Esophagus squamous epithelium (tissue), 5 donors: ENCODE data around the gene CSNK2A3. TPM values are rescaled to one million over a fixed set of nuclear protein-coding genes. Genes with fewer than 3 reads are reported as not detected.

Experiments used
- DNase-seq: peaks from one replicate; lab custom pipeline; 2025; lab: John Stamatoyannopoulos, UW
- H3K27ac ChIP-seq, 4 donors: fragments of 200-600 bp; sonication (generic); one replicate each; pipeline ENCODE4 v1.5.1; 2016 to 2019; ENCODE audit warnings: mild to moderate bottlenecking in 1 of 4
- H3K27me3 ChIP-seq, 4 donors: fragments of 200-600 bp; sonication (generic); 1 replicate in 3 of 4; 2 replicates in 1 of 4; pipeline versions ENCODE4 v1.5.1 to v1.6.0; 2017 to 2021; ENCODE audit warnings: antibody characterized with exemption in 1 of 4
- H3K36me3 ChIP-seq, 3 donors: fragments of 200-600 bp; sonication (generic); one replicate each; pipeline ENCODE4 v1.5.1; 2016 to 2019
- H3K4me1 ChIP-seq, 3 donors: fragments of 200-600 bp; sonication (generic); one replicate each; pipeline ENCODE4 v1.5.1; 2017 to 2019
- H3K4me3 ChIP-seq, 4 donors: fragments of 200-600 bp; sonication (generic); 1 replicate in 3 of 4; 2 replicates in 1 of 4; pipeline ENCODE4 v1.5.1; 2016 to 2019; ENCODE audit warnings: mild to moderate bottlenecking in 2 of 4, moderate library complexity in 1 of 4
- H3K9me3 ChIP-seq, 3 donors: fragments of 200-600 bp; sonication (generic); one replicate each; pipeline ENCODE4 v1.5.1; 2016 to 2019
- POLR2A ChIP-seq, 4 donors: fragments of 450-650 bp; IDR thresholded peaks; one replicate each; pipeline ENCODE4 v1.6.1; 2017; ENCODE audit warnings: antibody characterized with exemption in 4 of 4, mild to moderate bottlenecking in 4 of 4, moderate library complexity in 3 of 4
- WGBS, 2 donors: methylation state at CpG; one replicate each; pipeline ENCODE4 v1.1.5; 2018; 5-methylcytosine and 5-hydroxymethylcytosine counted together
- intact Hi-C: fragments of 100-400 bp; cut with DNase I; formaldehyde crosslinking; loops from one replicate; pipeline ENCODE4 v1.15.0; 2022
- total RNA-seq, 4 donors: library from RNA; depleted of rRNA; stranded (reverse); fragments of >200 nt; gene quantifications; one replicate each; pipeline ENCODE4 v1.1.0, GENCODE V29; 2016
- TF ChIP-seq, protein P1 (sequence below), 6 experiments: fragments of 450-650 bp in 4 of 6; fragments of 200-600 bp in 2 of 6; sonication (generic) in 2 of 6; IDR thresholded peaks; one replicate each; pipeline ENCODE4 v1.5.1; 2016 to 2019; ENCODE audit warnings: antibody characterized with exemption in 6 of 6, mild to moderate bottlenecking in 4 of 6, moderate library complexity in 4 of 6
- donor health status: DM: yes; HTN: yes; CAD: no.

Gene CSNK2A3
- total RNA-seq, 4 donors from 2014 or later = 0.72 to 1.9 (median 1.5) TPM

DNA sequence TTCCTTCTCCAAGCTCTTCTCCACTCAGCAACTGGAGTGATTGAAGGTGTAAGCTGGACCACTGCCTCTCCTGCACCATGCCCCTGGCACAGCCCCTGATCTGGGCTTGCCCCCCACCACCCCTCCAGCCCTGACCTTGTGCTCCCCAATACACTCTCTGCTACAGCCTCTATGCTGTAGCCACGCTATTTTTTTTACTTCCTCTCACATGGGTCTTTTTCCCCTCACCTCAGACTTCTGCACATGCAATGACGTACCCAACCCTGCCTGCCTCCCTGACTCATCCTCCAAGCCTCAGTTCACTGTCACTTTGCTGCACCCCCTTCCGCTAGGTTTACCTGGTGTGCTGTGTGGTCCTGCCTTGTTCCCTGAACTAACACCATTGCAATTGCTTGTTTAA is 9.0 kb downstream of the CSNK2A3 start:
- no peak for DNase-seq
- Histone ChIP-seq H3K27me3 (no peaks in the 10 kb centered on the region), H3K4me3 (no peak overlapping the region), H3K4me1 (peaks cover 0 to 14% (median 0%) of the 10 kb centered on the region in 3 donors), H3K9me3 (no peaks in the 10 kb centered on the region), H3K36me3 (peaks cover 0 to 4% (median 0%) of the 10 kb centered on the region in 3 donors), H3K27ac (no peak overlapping the region)
- intact Hi-C loops = no loop called here
- WGBS, 2 donors = 77 to 85% methylated on average over 3 of the region's 3 CpGs
- TF ChIP-seq POLR2A (IDR thresholded peaks at IDR 0.05) = no peak
- TF ChIP-seq, protein P1, sequence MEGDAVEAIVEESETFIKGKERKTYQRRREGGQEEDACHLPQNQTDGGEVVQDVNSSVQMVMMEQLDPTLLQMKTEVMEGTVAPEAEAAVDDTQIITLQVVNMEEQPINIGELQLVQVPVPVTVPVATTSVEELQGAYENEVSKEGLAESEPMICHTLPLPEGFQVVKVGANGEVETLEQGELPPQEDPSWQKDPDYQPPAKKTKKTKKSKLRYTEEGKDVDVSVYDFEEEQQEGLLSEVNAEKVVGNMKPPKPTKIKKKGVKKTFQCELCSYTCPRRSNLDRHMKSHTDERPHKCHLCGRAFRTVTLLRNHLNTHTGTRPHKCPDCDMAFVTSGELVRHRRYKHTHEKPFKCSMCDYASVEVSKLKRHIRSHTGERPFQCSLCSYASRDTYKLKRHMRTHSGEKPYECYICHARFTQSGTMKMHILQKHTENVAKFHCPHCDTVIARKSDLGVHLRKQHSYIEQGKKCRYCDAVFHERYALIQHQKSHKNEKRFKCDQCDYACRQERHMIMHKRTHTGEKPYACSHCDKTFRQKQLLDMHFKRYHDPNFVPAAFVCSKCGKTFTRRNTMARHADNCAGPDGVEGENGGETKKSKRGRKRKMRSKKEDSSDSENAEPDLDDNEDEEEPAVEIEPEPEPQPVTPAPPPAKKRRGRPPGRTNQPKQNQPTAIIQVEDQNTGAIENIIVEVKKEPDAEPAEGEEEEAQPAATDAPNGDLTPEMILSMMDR (IDR thresholded peaks at IDR 0.05) = no peak

DNA sequence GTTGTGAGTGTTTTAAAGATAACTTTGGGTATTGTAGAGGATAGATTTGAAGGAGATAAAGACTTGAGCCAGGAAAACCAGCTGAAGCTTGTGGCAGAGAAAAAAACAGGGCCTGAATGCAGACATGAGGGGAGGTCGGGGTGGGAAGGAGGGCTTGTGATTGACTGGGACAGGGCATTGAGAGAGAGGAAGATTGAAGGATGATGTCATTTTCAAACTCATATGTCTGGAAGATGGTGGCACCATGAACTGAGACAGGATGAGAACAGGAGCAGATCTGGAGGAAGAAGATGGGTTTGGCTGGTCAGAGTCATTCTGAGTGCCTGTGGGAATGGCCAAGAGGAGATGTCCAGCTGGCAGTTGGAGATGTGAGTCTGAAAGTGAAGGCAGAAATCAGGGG is 14.7 kb downstream of the CSNK2A3 start:
- H3K4me3 ChIP-seq = no peak overlapping the region
- 69 to 80% methylated on average over 1 of the region's 1 CpG for WGBS, 2 donors
- H3K9me3 ChIP-seq = no peaks in the 10 kb centered on the region
- intact Hi-C loops = no loop called here
- no peaks in the 10 kb centered on the region for H3K4me1 ChIP-seq
- peaks cover 0 to 4% (median 0%) of the 10 kb centered on the region in 3 donors for H3K36me3 ChIP-seq
- no peaks in the 10 kb centered on the region for H3K27me3 ChIP-seq
- no peak for DNase-seq
- TF ChIP-seq, protein P1 (IDR thresholded peaks at IDR 0.05) = no peak
- TF ChIP-seq POLR2A (IDR thresholded peaks at IDR 0.05) = no peak
- H3K27ac ChIP-seq = no peak overlapping the region

GRCh38 chr11:11336664-11337063 is 16.4 kb downstream of the CSNK2A3 start:
- no peaks in the 10 kb centered on the region for H3K27me3 ChIP-seq
- H3K27ac ChIP-seq = no peak overlapping the region
- 70 to 81% methylated on average over 4 of the region's 4 CpGs for WGBS, 2 donors
- intact Hi-C loops = no loop called here
- DNase-seq = no peak
- TF ChIP-seq, protein P1 (IDR thresholded peaks at IDR 0.05) = no peak
- no peak for TF ChIP-seq POLR2A (IDR thresholded peaks at IDR 0.05)
- H3K9me3 ChIP-seq = no peaks in the 10 kb centered on the region
- peaks cover 0 to 14% (median 0%) of the 10 kb centered on the region in 3 donors for H3K36me3 ChIP-seq
- H3K4me3 ChIP-seq = no peak overlapping the region
- no peaks in the 10 kb centered on the region for H3K4me1 ChIP-seq

DNA sequence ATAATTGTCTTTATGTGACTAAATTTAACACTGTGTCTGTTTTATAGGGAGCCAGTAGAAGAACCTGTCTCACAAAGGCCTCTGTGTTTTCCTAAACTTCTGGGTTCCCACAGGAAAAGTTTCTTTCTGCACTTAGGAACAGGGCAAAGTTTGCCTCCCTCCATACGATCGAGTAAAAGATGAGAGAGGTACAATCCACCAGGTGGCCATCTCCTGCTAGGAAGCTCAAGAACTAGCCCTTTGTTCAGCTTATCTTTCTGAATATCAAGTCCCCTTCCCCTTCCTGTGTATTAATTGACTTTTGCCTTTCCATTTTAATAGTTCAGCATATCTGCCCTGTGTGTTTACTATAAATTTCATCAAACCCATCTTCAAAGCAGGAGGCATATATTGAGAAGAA is 18.0 kb downstream of the CSNK2A3 start:
- Histone ChIP-seq H3K4me3 (no peak overlapping the region), H3K27me3 (no peaks in the 10 kb centered on the region), H3K27ac (no peak overlapping the region), H3K36me3 (peaks cover 0 to 20% (median 0%) of the 10 kb centered on the region in 3 donors), H3K9me3 (no peaks in the 10 kb centered on the region), H3K4me1 (no peaks in the 10 kb centered on the region)
- DNase-seq = no peak
- intact Hi-C loops = no loop called here
- 68 to 85% methylated on average over 2 of the region's 2 CpGs for WGBS, 2 donors
- TF ChIP-seq, protein P1 (IDR thresholded peaks at IDR 0.05) = no peak
- TF ChIP-seq POLR2A (IDR thresholded peaks at IDR 0.05) = no peak

- no peak for DNase-seq
- WGBS, 2 donors = 66 to 81% methylated on average over 4 of the region's 4 CpGs
- Histone ChIP-seq H3K4me1 (no peaks in the 10 kb centered on the region), H3K27ac (no peak overlapping the region), H3K27me3 (no peaks in the 10 kb centered on the region), H3K9me3 (no peaks in the 10 kb centered on the region), H3K36me3 (peaks cover 0 to 20% (median 0%) of the 10 kb centered on the region in 3 donors), H3K4me3 (no peak overlapping the region)
- intact Hi-C loops = no loop called here
- TF ChIP-seq, protein P1 (IDR thresholded peaks at IDR 0.05) = no peak
- no peak for TF ChIP-seq POLR2A (IDR thresholded peaks at IDR 0.05)
Measured at GRCh38 chr11:11334607-11335006, 18.4 kb downstream of the CSNK2A3 start.
